HFFc6 (cell line): ENCODE results near the gene TAF4B. TPM values are rescaled to one million over a fixed set of nuclear protein-coding genes. Genes with fewer than 3 reads are reported as not detected.
A peak's percentile ranks its signal among the peaks of the same experiment; 100 is the strongest.
"Not testable (repeated sequence)": the region's sequence is repeated elsewhere in the genome, so short reads cannot be mapped to it uniquely, and the experiment has no call there.

Experiments used
- DNase-seq: peaks from one replicate; pipeline ENCODE4 v3.0.0-alpha.2; 2018
- H3K27ac Mint-ChIP-seq: 2 replicates; pipeline ENCODE4 v1.8.0; 2020; ENCODE audit warnings: mild to moderate bottlenecking, mixed read lengths
- H3K27me3 Mint-ChIP-seq: 2 replicates; pipeline ENCODE4 v1.8.0; 2021; ENCODE audit warnings: mild to moderate bottlenecking, moderate library complexity, mixed read lengths; ENCODE audit not compliant: insufficient read depth
- H3K36me3 Mint-ChIP-seq: 2 replicates; pipeline ENCODE4 v1.8.0; 2021; ENCODE audit warnings: low read depth, mixed read lengths
- H3K4me1 Mint-ChIP-seq: 2 replicates; pipeline ENCODE4 v1.8.0; 2020; ENCODE audit warnings: low read depth, mixed read lengths
- H3K4me3 Mint-ChIP-seq: 2 replicates; pipeline ENCODE4 v1.8.0; 2020; ENCODE audit warnings: mild to moderate bottlenecking, moderate library complexity, mixed read lengths
- H3K9me3 Mint-ChIP-seq: 2 replicates; pipeline ENCODE4 v1.8.0; 2020; ENCODE audit warnings: mild to moderate bottlenecking, mixed read lengths
- CTCF ChIP-seq: fragments of 200-600 bp; sonication (generic); IDR thresholded peaks from 2 replicates; pipeline ENCODE4 v1.5.0; 2021; ENCODE audit warnings: antibody characterized with exemption, mild to moderate bottlenecking
- total RNA-seq, 6 experiments: library from RNA; stranded (reverse); fragmentation: NEBNext Ultra II Directional; extraction: Animal tissue kit (Norgen Biotek cat#: 25700); gene quantifications; 2 replicates in 1 of 6; 3 replicates in 5 of 6; pipeline ENCODE4 v1.2.3, GENCODE V29; 2021

The TAF4B gene
- total RNA-seq, 6 experiments from 2014 or later: 0.94 to 2.2 (median 1.3) TPM

DNA sequence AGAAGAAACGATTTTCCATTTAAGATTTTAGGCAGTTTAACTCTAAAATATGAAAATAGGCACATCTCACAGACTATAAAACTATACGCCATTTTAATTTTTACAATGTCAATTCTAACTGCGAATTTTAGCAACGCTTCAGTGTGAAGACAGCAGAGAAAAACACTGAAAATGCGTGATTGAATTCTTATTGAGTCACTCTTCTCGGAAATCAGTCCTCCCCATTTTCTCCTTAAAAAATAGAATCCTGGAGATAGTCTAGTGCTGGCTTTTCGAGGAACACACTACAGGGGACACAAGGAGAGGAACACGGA lies 373 bp upstream of the TAF4B start:
- peaks cover 15% of the 10 kb centered on the region; the same call in 1 of the 2 replicates for H3K4me1 Mint-ChIP-seq
- H3K9me3 Mint-ChIP-seq: no peaks in the 10 kb centered on the region
- peak overlapping the region; percentile 86 for H3K27ac Mint-ChIP-seq
- DNase-seq: no peak
- TF ChIP-seq CTCF: no peak
- peak overlapping the region; percentile 93 for H3K4me3 Mint-ChIP-seq
- peaks cover 3% of the 10 kb centered on the region for H3K27me3 Mint-ChIP-seq
- no peaks in the 10 kb centered on the region for H3K36me3 Mint-ChIP-seq

GRCh38 chr18:26227051-26227670 lies 916 bp downstream of the TAF4B start:
- H3K4me1 Mint-ChIP-seq: peaks cover 15% of the 10 kb centered on the region; the same call in 1 of the 2 replicates
- TF ChIP-seq CTCF: no peak
- peaks cover 3% of the 10 kb centered on the region for H3K27me3 Mint-ChIP-seq
- H3K36me3 Mint-ChIP-seq: no peaks in the 10 kb centered on the region
- no peaks in the 10 kb centered on the region for H3K9me3 Mint-ChIP-seq
- no peak for DNase-seq
- H3K4me3 Mint-ChIP-seq: peak overlapping the region; percentile 90
- H3K27ac Mint-ChIP-seq: peak overlapping the region; percentile 60

DNA sequence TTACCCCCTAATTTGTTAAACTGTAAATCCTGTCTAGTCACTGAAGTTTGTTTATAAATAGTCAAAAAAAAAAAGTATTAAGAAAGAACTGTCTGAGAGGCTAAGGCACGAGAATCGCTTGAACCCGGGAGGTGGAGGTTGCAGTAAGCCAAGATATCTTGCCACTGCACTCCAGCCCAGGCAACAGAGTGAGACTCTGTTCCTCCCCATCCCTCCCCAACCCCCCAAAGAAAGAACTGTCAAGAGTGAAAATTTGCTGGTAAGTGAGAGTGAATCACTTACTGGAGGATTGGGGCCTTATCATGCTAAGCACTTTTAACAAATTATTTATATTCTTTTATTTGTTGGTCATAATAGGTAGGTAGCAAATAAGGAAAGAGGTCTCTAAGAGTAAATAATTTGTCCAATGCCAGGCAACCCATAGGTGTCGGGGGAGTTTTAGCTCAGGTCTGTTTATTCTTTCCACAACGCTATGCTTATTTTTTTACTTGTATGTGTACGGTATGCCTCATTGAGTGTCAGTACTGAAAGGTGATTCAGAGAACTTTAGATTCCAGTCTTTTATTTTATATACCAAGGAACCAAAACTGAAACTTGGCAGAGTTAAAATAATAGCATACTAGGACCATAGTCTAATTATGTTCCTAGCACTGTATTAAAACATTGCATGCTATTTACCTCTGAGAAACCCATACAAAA lies 2.5 kb downstream of the TAF4B start:
- TF ChIP-seq CTCF: no peak
- H3K9me3 Mint-ChIP-seq: no peaks in the 10 kb centered on the region
- peaks cover 3% of the 10 kb centered on the region; the same call in 1 of the 2 replicates for H3K27me3 Mint-ChIP-seq
- H3K27ac Mint-ChIP-seq: no peak overlapping the region
- no peak overlapping the region for H3K4me3 Mint-ChIP-seq
- H3K36me3 Mint-ChIP-seq: no peaks in the 10 kb centered on the region
- no peak for DNase-seq
- peaks cover 15% of the 10 kb centered on the region; the same call in 1 of the 2 replicates for H3K4me1 Mint-ChIP-seq

DNA sequence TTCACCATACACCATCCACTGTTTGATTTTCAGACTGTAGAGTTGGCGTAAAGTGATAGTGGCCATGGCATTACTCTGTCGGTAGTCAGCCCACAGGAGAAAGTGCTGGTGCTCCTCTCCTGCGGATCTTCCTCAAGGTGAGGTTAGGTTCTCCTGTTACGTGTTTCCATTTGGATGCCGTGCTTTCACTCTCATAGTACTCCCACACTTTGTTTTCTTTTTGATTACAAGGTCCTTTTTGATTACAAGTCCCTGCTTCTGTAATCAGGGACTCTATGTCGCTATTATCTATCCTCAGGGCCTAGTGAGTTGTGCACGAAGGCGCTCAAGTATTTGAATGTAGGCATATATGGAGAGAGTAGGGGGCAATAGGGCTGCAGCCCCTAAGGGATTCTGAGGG lies 4.3 kb downstream of the TAF4B start:
- TF ChIP-seq CTCF: no peak
- Mint-ChIP-seq H3K4me3 (no peak overlapping the region), H3K9me3 (no peaks in the 10 kb centered on the region), H3K4me1 (peaks cover 15% of the 10 kb centered on the region; the same call in 1 of the 2 replicates), H3K27ac (no peak overlapping the region), H3K36me3 (no peaks in the 10 kb centered on the region), H3K27me3 (peaks cover 3% of the 10 kb centered on the region; the same call in 1 of the 2 replicates)
- DNase-seq: no peak

DNA sequence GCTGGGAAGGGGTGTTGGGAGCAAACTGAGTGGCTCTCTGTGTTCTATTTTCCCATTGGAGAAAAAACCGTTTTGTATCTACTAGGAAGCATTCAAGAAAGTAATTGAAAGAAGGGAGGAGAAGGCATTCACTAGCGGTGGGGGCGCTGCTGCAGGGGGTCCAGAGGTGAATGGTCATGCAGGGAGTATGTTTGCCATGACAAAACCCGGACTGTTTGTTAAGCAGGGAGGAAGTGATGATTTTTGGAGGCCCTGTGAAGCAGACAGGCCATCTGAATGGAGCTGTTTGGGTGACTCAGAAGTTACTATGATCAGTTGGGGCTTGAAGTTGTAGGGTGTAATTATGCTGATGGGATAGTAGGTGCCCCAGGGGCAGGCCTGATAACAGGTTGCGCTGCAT lies 7.0 kb downstream of the TAF4B start:
- H3K4me3 Mint-ChIP-seq: no peak overlapping the region
- DNase-seq: no peak
- no peak for TF ChIP-seq CTCF
- no peak overlapping the region for H3K27ac Mint-ChIP-seq
- H3K27me3 Mint-ChIP-seq: 0 out of 2 replicates have a peak, but pooled peaks cover 2% of the 10 kb centered on the region
- H3K9me3 Mint-ChIP-seq: no peaks in the 10 kb centered on the region
- peaks cover 3% of the 10 kb centered on the region; the same call in 1 of the 2 replicates for H3K4me1 Mint-ChIP-seq
- H3K36me3 Mint-ChIP-seq: no peaks in the 10 kb centered on the region

DNA sequence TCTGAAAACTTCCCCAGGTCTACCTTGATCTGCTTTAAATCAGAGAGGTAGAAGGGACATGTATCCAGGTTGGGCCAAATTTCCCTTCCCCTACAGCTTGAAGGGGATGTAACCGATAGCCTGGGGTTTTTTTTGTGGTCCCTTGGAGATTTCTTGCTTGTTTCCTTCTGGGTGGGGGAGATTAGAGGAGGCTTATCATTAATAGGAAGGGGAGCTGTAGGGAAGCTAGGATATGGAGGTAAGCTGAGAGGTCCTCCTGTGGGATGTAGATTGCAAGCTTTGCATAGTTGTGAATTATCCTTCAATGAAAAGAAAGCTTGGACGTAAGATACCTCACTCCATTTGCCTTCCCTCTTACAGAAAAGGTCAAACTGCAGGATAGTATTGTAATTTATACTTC lies 11.1 kb downstream of the TAF4B start:
- not testable (repeated sequence) for H3K27ac Mint-ChIP-seq, H3K4me3 Mint-ChIP-seq, DNase-seq, H3K4me1 Mint-ChIP-seq, H3K27me3 Mint-ChIP-seq, H3K36me3 Mint-ChIP-seq, H3K9me3 Mint-ChIP-seq

DNA sequence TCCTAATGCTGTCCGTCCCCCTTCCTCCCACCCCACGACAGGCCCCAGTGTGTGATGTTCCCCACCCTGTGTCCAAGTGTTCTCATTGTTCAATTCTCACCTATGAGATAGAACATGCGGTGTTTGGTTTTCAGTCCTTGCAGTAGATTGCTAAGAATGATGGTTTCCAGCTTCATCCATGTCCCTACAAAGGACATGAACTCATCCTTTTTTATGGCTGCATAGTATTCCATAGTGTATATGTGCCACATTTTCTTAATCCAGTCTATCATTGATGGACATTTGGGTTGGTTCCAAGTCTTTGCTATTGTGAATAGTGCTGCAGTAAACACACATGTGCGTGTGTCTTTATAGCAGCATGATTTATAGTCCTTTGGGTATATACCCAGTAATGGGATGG lies 12.5 kb downstream of the TAF4B start:
- H3K36me3 Mint-ChIP-seq, H3K27me3 Mint-ChIP-seq, DNase-seq, H3K4me3 Mint-ChIP-seq, H3K27ac Mint-ChIP-seq, H3K4me1 Mint-ChIP-seq: not testable (repeated sequence)
- H3K9me3 Mint-ChIP-seq: peaks cover 15% of the 10 kb centered on the region

DNA sequence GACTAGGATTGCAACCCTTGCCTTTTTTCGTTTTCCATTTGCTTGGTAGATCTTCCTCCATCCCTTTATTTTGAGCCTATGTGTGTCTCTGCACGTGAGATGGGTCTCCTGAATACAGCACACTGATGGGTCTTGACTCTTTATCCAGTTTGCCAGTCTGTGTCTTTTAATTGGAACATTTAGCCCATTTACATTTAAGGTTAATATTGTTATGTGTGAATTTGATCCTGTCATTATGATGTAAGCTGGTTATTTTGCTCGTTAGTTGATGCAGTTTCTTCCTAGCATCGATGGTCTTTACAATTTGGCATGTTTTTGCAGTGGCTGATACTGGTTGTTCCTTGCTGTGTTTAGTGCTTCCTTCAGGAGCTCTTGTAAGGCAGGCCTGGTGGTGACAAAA lies 16.1 kb downstream of the TAF4B start:
- not testable (repeated sequence) for H3K27ac Mint-ChIP-seq, H3K4me3 Mint-ChIP-seq, DNase-seq, H3K36me3 Mint-ChIP-seq, H3K4me1 Mint-ChIP-seq, H3K27me3 Mint-ChIP-seq
- peaks cover 20% of the 10 kb centered on the region for H3K9me3 Mint-ChIP-seq

DNA sequence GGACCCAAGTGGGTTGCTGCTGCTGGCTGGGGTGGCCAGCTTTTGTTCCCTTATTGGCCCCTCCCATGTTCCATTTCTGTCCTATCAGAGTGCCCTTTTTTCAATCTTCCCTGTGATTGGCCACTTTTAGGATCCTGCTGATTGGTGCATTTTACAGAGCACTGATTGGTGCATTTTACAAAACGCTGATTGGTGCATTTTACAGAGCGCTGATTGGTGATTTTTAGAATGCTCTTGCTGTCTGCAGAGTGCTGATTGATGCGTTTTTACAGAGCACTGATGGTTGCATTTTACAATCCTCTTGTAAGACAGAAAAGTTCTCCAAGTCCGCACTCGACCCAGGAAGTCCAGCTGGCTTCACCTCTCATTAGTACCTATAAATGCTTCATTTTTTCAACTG lies 19.2 kb downstream of the TAF4B start:
- H3K36me3 Mint-ChIP-seq, DNase-seq, H3K4me3 Mint-ChIP-seq, H3K27ac Mint-ChIP-seq, H3K4me1 Mint-ChIP-seq, H3K27me3 Mint-ChIP-seq: not testable (repeated sequence)
- H3K9me3 Mint-ChIP-seq: peaks cover 20% of the 10 kb centered on the region
